GM12878 (cell line): ENCODE measurements around the gene MYPN. TPM values are rescaled to one million over a fixed set of nuclear protein-coding genes. Genes with fewer than 3 reads are reported as not detected.

ENCODE experiments used
- ATAC-seq: fragments of 200-7000 bp; cut with Tn5 transposase; 3 replicates; pipeline ENCODE4 v1.9.1; 2020; ENCODE audit warnings: mild to moderate bottlenecking, moderate library complexity
- BruUV-seq: library from RNA; stranded (reverse); fragments of 400-500 nt; replicated peaks from 2 replicates; lab custom pipeline; 2021; lab: Mats Ljungman, UMichigan
- CTCF ChIA-PET: fragments of 300-600 bp; sonication (Branson Sonifier 250); formaldehyde crosslinking; extraction: SDS; loops from one replicate; lab custom pipeline; 2021; ENCODE audit warnings: inconsistent platforms; lab: Yijun Ruan, JAX
- POLR2A ChIA-PET: fragments of 350-600 bp; formaldehyde crosslinking; extraction: SDS; loops from one replicate; lab custom pipeline; 2021; ENCODE audit warnings: inconsistent platforms; lab: Charles Lee
- RAD21 ChIA-PET: fragments of 300-600 bp; sonication (Branson Sonifier 250); formaldehyde crosslinking; loops from one replicate; lab custom pipeline; 2023; ENCODE audit warnings: antibody characterized with exemption; ENCODE audit not compliant: unreplicated experiment; lab: Charles Lee
- SMC1A ChIA-PET: fragments of 300-600 bp; sonication (Branson Sonifier 250); formaldehyde crosslinking; loops from one replicate; lab custom pipeline; 2023; ENCODE audit not compliant: unreplicated experiment, uncharacterized antibody; lab: Charles Lee
- DNase-seq: peaks from one replicate; pipeline ENCODE4 v3.0.0-alpha.2; 2011; ENCODE audit warnings: low read depth, low spot score
- FAIRE-seq: peaks from 3 replicates; lab custom pipeline; 2011; peaks lifted over from hg19 to GRCh38; lab: Jason Lieb, UNC
- H2AFZ ChIP-seq: 2 replicates; pipeline ENCODE4 v1.6.0; 2011; ENCODE audit warnings: low read depth, low read length, control low read depth; ENCODE audit not compliant: control insufficient read depth
- H3K27ac ChIP-seq: 2 replicates; pipeline ENCODE4 v1.5.1; 2011; ENCODE audit warnings: control low read depth; ENCODE audit not compliant: control insufficient read depth, insufficient read depth
- H3K27me3 ChIP-seq, 2 experiments: replicated peaks in 1 of 2; 2 replicates each; pipeline versions ENCODE4 v1.6.0 to v1.6.1; 2011; ENCODE audit warnings: low read length in 1 of 2; ENCODE audit not compliant: control insufficient read depth in 2 of 2, insufficient read depth in 2 of 2
- H3K36me3 ChIP-seq, 2 experiments: 2 replicates each; pipeline ENCODE4 v1.5.1; 2011; ENCODE audit warnings: low read length in 1 of 2; ENCODE audit not compliant: control insufficient read depth in 2 of 2, insufficient read depth in 2 of 2
- H3K4me1 ChIP-seq: 2 replicates; pipeline ENCODE4 v1.6.1; 2011; ENCODE audit warnings: mild to moderate bottlenecking, low read length, moderate library complexity, mixed read lengths; ENCODE audit not compliant: control insufficient read depth, insufficient read depth
- H3K4me2 ChIP-seq: 2 replicates; pipeline ENCODE4 v1.6.0; 2011; ENCODE audit warnings: control low read depth; ENCODE audit not compliant: control insufficient read depth, insufficient read depth
- H3K4me3 ChIP-seq: fragments of 200-600 bp; sonication (generic); 2 replicates; pipeline ENCODE4 v1.5.1; 2016
- H3K79me2 ChIP-seq: 2 replicates; pipeline ENCODE4 v1.6.0; 2011; ENCODE audit warnings: low read length; ENCODE audit not compliant: control insufficient read depth, insufficient read depth
- H3K9ac ChIP-seq: 2 replicates; pipeline ENCODE4 v1.8.0; 2011; ENCODE audit warnings: low read length, control low read depth, mixed read lengths; ENCODE audit not compliant: control insufficient read depth, insufficient read depth
- H3K9me3 ChIP-seq: replicated peaks from 3 replicates; pipeline ENCODE4 v1.5.1; 2011; ENCODE audit warnings: mild to moderate bottlenecking, low read length; ENCODE audit not compliant: control insufficient read depth, insufficient read depth
- H4K20me1 ChIP-seq: 2 replicates; pipeline ENCODE4 v1.6.0; 2011; ENCODE audit not compliant: control insufficient read depth, insufficient read depth
- BCL11A ChIP-seq: IDR thresholded peaks from 2 replicates; pipeline ENCODE4 v1.6.1; 2011; ENCODE audit warnings: low read depth, low read length
- CBX5 ChIP-seq: sonication (generic); IDR thresholded peaks from 2 replicates; pipeline ENCODE4 v1.6.1; 2016; ENCODE audit warnings: low read depth, moderate library complexity, mild to moderate bottlenecking, inconsistent platforms
- FOXM1 ChIP-seq: IDR thresholded peaks from 2 replicates; pipeline ENCODE4 v1.6.1; 2012; ENCODE audit warnings: low read depth, mild to moderate bottlenecking, inconsistent platforms, low read length, moderate library complexity
- JUNB ChIP-seq: IDR thresholded peaks from 2 replicates; pipeline ENCODE4 v1.6.1; 2016; ENCODE audit warnings: antibody characterized with exemption, mild to moderate bottlenecking
- KAT2A ChIP-seq: conservative IDR thresholded peaks from 2 replicates; pipeline ENCODE4 v1.6.1; 2011; ENCODE audit warnings: low read depth, low read length; ENCODE audit not compliant: control insufficient read depth
- MYB ChIP-seq: fragments of 150-350 bp; IDR thresholded peaks from 2 replicates; pipeline ENCODE4 v1.6.1; 2014; ENCODE audit warnings: mild to moderate bottlenecking, low read depth, low read length, borderline replicate concordance
- NFYA ChIP-seq: IDR thresholded peaks from 2 replicates; pipeline ENCODE4 v1.6.1; 2011; ENCODE audit warnings: low read depth, mild to moderate bottlenecking, low read length, improper control_type of control experiment, borderline replicate concordance
- NR2C1 ChIP-seq: fragments of 450-650 bp; IDR thresholded peaks from 2 replicates; pipeline ENCODE4 v1.6.1; 2017; ENCODE audit warnings: antibody characterized with exemption, mild to moderate bottlenecking, moderate library complexity
- RBBP5 ChIP-seq: fragments of 200-600 bp; sonication (generic); conservative IDR thresholded peaks from 2 replicates; pipeline ENCODE4 v1.6.1; 2016
- SIN3A ChIP-seq: IDR thresholded peaks from 2 replicates; pipeline ENCODE4 v1.6.1; 2012; ENCODE audit warnings: low read depth, low read length, improper control_type of control experiment
- WGBS: methylation state at CpG from one replicate; pipeline ENCODE4 v1.1.6; 2016; ENCODE audit warnings: low lambda C conversion rate; ENCODE audit not compliant: insufficient replicate concordance, insufficient coverage; ENCODE audit errors: missing lambda C conversion rate; 5-methylcytosine and 5-hydroxymethylcytosine counted together
- in situ Hi-C: fragments of 300-500 bp; cut with MboI; formaldehyde crosslinking; loops from 9 replicates; pipeline ENCODE4 v1.14.3; 2018; ENCODE audit warnings: mixed read lengths
- intact Hi-C: fragments of 100-400 bp; cut with micrococcal nuclease; formaldehyde crosslinking; loops from one replicate; pipeline ENCODE4 v1.14.2; 2022; ENCODE audit not compliant: unreplicated experiment
- polyA plus RNA-seq, 11 experiments: library from polyadenylated mRNA; depleted of rRNA in 4 of 11; unstranded in 6 of 11; stranded (reverse) in 5 of 11; fragments of >200 nt; fragmentation: Nextera tagmentation in 4 of 11; fragmentation: Illumina TruSeq in 1 of 11; extraction: Ambion mirVana in 4 of 11; extraction: Trizol in 1 of 11; gene quantifications; 1 replicate in 1 of 11; 2 replicates in 10 of 11; pipeline versions ENCODE4 v1.2.1 to v1.2.3, GENCODE V29; 2011 to 2016; ENCODE audit warnings: inconsistent platforms in 2 of 11, missing spikeins in 2 of 11, low read depth in 1 of 11
- total RNA-seq, 4 experiments: library from RNA; depleted of rRNA in 3 of 4; stranded (reverse); fragments of >200 nt in 3 of 4; fragmentation: Illumina TruSeq in 1 of 4; extraction: Trizol in 1 of 4; gene quantifications; 2 replicates each; pipeline versions ENCODE4 v1.2.1 to v1.2.3, GENCODE V29; 2013 to 2021
- TF ChIP-seq, protein P1 (sequence below), 3 experiments: IDR thresholded peaks in 2 of 3; conservative IDR thresholded peaks in 1 of 3; 2 replicates each; pipeline ENCODE4 v1.5.1; 2011; ENCODE audit warnings: low read depth in 3 of 3, low read length in 3 of 3, mild to moderate bottlenecking in 3 of 3, control low read depth in 2 of 3, moderate library complexity in 2 of 3, inconsistent platforms in 1 of 3, mixed read lengths in 1 of 3; ENCODE audit not compliant: control insufficient read depth in 2 of 3, insufficient read depth in 1 of 3; ENCODE audit errors: extremely low read depth in 1 of 3
- TF ChIP-seq, protein P2 (sequence below): fragments of 450-650 bp; IDR thresholded peaks from 2 replicates; pipeline ENCODE4 v1.6.1; 2016; ENCODE audit warnings: mild to moderate bottlenecking, moderate library complexity, borderline replicate concordance
- TF ChIP-seq, protein P3 (sequence below): fragments of 450-650 bp; IDR thresholded peaks from 2 replicates; pipeline ENCODE4 v1.6.1; 2017; ENCODE audit warnings: borderline replicate concordance
- TF ChIP-seq, protein P4 (sequence below): fragments of 150-350 bp; IDR thresholded peaks from 2 replicates; pipeline ENCODE4 v1.6.1; 2014; ENCODE audit warnings: mild to moderate bottlenecking, low read depth, low read length

The MYPN gene
- total and polyA plus RNA-seq, 10 of the 15 experiments (the other 5 are each of a cell fraction or from before 2014, with no cell fraction given), result 0.01 to 0.02 TPM; not detected in 8

DNA sequence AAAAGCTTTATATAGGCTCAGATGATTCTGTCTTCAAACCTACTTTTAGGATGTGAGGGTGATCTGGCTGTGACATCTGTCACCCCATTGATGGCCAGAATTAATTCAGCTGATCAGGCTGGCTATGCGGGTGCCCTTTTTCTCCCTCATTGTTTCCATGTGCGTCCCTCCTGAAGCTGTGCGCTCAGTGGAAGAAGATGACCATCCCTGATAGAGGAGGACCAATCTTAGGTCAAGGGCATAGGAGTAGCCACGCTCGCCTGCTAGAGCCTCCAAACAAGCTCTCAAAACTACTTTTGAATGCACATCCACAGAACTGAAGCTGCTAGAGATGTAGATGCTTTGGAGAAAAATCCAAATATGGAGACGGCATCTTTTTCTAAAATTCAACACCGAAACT lies 48.7 kb downstream of the MYPN start:
- TF ChIP-seq MYB (no peak), KAT2A (no peak), JUNB (no peak), SIN3A (no peak), CBX5 (no peak), BCL11A (no peak), NFYA (no peak), FOXM1 (no peak), NR2C1 (no peak), RBBP5 (no peak)
- TF ChIP-seq, protein P1, sequence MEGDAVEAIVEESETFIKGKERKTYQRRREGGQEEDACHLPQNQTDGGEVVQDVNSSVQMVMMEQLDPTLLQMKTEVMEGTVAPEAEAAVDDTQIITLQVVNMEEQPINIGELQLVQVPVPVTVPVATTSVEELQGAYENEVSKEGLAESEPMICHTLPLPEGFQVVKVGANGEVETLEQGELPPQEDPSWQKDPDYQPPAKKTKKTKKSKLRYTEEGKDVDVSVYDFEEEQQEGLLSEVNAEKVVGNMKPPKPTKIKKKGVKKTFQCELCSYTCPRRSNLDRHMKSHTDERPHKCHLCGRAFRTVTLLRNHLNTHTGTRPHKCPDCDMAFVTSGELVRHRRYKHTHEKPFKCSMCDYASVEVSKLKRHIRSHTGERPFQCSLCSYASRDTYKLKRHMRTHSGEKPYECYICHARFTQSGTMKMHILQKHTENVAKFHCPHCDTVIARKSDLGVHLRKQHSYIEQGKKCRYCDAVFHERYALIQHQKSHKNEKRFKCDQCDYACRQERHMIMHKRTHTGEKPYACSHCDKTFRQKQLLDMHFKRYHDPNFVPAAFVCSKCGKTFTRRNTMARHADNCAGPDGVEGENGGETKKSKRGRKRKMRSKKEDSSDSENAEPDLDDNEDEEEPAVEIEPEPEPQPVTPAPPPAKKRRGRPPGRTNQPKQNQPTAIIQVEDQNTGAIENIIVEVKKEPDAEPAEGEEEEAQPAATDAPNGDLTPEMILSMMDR (IDR thresholded peaks at IDR 0.05 in 2 of 3, conservative IDR thresholded peaks at IDR 0.05 in 1 of 3; ENCODE audit: control insufficient read depth in 2 of 3, extremely low read depth in 1 of 3, insufficient read depth in 1 of 3, low read depth in 3 of 3, low read length in 3 of 3), result no peak
- TF ChIP-seq, protein P2, sequence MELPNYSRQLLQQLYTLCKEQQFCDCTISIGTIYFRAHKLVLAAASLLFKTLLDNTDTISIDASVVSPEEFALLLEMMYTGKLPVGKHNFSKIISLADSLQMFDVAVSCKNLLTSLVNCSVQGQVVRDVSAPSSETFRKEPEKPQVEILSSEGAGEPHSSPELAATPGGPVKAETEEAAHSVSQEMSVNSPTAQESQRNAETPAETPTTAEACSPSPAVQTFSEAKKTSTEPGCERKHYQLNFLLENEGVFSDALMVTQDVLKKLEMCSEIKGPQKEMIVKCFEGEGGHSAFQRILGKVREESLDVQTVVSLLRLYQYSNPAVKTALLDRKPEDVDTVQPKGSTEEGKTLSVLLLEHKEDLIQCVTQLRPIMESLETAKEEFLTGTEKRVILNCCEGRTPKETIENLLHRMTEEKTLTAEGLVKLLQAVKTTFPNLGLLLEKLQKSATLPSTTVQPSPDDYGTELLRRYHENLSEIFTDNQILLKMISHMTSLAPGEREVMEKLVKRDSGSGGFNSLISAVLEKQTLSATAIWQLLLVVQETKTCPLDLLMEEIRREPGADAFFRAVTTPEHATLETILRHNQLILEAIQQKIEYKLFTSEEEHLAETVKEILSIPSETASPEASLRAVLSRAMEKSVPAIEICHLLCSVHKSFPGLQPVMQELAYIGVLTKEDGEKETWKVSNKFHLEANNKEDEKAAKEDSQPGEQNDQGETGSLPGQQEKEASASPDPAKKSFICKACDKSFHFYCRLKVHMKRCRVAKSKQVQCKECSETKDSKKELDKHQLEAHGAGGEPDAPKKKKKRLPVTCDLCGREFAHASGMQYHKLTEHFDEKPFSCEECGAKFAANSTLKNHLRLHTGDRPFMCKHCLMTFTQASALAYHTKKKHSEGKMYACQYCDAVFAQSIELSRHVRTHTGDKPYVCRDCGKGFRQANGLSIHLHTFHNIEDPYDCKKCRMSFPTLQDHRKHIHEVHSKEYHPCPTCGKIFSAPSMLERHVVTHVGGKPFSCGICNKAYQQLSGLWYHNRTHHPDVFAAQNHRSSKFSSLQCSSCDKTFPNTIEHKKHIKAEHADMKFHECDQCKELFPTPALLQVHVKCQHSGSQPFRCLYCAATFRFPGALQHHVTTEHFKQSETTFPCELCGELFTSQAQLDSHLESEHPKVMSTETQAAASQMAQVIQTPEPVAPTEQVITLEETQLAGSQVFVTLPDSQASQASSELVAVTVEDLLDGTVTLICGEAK, result no peak
- TF ChIP-seq, protein P3, sequence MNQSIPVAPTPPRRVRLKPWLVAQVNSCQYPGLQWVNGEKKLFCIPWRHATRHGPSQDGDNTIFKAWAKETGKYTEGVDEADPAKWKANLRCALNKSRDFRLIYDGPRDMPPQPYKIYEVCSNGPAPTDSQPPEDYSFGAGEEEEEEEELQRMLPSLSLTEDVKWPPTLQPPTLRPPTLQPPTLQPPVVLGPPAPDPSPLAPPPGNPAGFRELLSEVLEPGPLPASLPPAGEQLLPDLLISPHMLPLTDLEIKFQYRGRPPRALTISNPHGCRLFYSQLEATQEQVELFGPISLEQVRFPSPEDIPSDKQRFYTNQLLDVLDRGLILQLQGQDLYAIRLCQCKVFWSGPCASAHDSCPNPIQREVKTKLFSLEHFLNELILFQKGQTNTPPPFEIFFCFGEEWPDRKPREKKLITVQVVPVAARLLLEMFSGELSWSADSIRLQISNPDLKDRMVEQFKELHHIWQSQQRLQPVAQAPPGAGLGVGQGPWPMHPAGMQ, result no peak
- TF ChIP-seq, protein P4, sequence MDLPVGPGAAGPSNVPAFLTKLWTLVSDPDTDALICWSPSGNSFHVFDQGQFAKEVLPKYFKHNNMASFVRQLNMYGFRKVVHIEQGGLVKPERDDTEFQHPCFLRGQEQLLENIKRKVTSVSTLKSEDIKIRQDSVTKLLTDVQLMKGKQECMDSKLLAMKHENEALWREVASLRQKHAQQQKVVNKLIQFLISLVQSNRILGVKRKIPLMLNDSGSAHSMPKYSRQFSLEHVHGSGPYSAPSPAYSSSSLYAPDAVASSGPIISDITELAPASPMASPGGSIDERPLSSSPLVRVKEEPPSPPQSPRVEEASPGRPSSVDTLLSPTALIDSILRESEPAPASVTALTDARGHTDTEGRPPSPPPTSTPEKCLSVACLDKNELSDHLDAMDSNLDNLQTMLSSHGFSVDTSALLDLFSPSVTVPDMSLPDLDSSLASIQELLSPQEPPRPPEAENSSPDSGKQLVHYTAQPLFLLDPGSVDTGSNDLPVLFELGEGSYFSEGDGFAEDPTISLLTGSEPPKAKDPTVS, result no peak
- ChIA-PET RAD21 (interaction anchor here (0.8 to 6.7 kb wide), 15 partner anchors 8 to 369 kb away, joined by 3 to 113 read pairs (median 5); no protein-coding TSS in a partner anchor), CTCF (interaction anchor here (0.6 to 8.1 kb wide), 31 partner anchors 7 to 644 kb away, joined by 3 to 195 read pairs (median 5); partner anchors contain the start of gene MYPN), POLR2A (interaction anchor here (2.1 kb wide), 1 partner anchor 370 kb away, joined by 13 read pairs; no protein-coding TSS in a partner anchor), SMC1A (interaction anchor here (0.6 to 7.1 kb wide), 27 partner anchors 9 to 725 kb away, joined by 3 to 99 read pairs (median 4); partner anchors contain the start of gene SIRT1)
- no peaks in the 10 kb centered on the region for H3K4me1 ChIP-seq
- intact Hi-C loops (loop anchor here (5.0 kb wide), 1 partner anchor 76 kb away; no protein-coding TSS in a partner anchor), in situ Hi-C loops (loop anchor here (5.0 kb wide), 2 partner anchors 306 to 371 kb away; no protein-coding TSS in a partner anchor)
- H3K27ac ChIP-seq, result no peak overlapping the region
- no peaks in the 10 kb centered on the region for H3K9me3 ChIP-seq
- H3K36me3 ChIP-seq, result no peaks in the 10 kb centered on the region
- no peaks in the 10 kb centered on the region for H3K79me2 ChIP-seq
- no peak overlapping the region for H3K4me2 ChIP-seq
- H3K9ac ChIP-seq, result no peak overlapping the region
- H2AFZ ChIP-seq, result no peak overlapping the region
- WGBS, result 53% methylated on average over 7 of the region's 7 CpGs
- FAIRE-seq (no peak), ATAC-seq (no peak), DNase-seq (no peak)
- BruUV-seq, result no TSS peak
- H3K27me3 ChIP-seq, result no peaks in the 10 kb centered on the region
- H4K20me1 ChIP-seq, result no peaks in the 10 kb centered on the region
- no peak overlapping the region for H3K4me3 ChIP-seq
